Activated CD8-positive, alpha-beta T cell treated with anti-CD3 and anti-CD28 coated beads for 36 hours (primary cell): ENCODE measurements around the gene PTP4A1. TPM values are rescaled to one million over a fixed set of nuclear protein-coding genes. Genes with fewer than 3 reads are reported as not detected.

Experiments used
- ATAC-seq: fragments of 200-7000 bp; cut with Tn5 transposase; one replicate; pipeline ENCODE4 v1.10.0; 2021; ENCODE audit warnings: mild to moderate bottlenecking, moderate library complexity
- CTCF ChIA-PET: fragments of 350-600 bp; sonication (Branson Sonifier 250); formaldehyde crosslinking; loops from one replicate; lab custom pipeline; 2021; ENCODE audit warnings: antibody characterized with exemption; lab: Charles Lee
- POLR2A ChIA-PET: fragments of 350-600 bp; sonication (Branson Sonifier 250); formaldehyde crosslinking; loops from one replicate; lab custom pipeline; 2021; ENCODE audit warnings: antibody characterized with exemption; lab: Charles Lee
- DNase-seq: peaks from one replicate; pipeline ENCODE4 v3.0.0-alpha.2; 2020
- H3K27ac Mint-ChIP-seq: one replicate; pipeline ENCODE4 v1.8.0; 2021; ENCODE audit warnings: mild to moderate bottlenecking, mixed read lengths
- H3K27me3 Mint-ChIP-seq: one replicate; pipeline ENCODE4 v1.8.0; 2021; ENCODE audit warnings: mixed read lengths
- H3K36me3 Mint-ChIP-seq: one replicate; pipeline ENCODE4 v1.8.0; 2021; ENCODE audit warnings: low read depth, mixed read lengths
- H3K4me1 Mint-ChIP-seq: one replicate; pipeline ENCODE4 v1.8.0; 2021; ENCODE audit warnings: low read depth, mixed read lengths
- H3K4me3 Mint-ChIP-seq: one replicate; pipeline ENCODE4 v1.8.0; 2021; ENCODE audit warnings: mild to moderate bottlenecking, moderate library complexity, mixed read lengths
- H3K9me3 Mint-ChIP-seq: one replicate; pipeline ENCODE4 v1.8.0; 2021; ENCODE audit warnings: mixed read lengths
- CTCF ChIP-seq: fragments of 200-600 bp; IDR thresholded peaks from one replicate; pipeline ENCODE4 v1.8.0; 2022; ENCODE audit warnings: antibody characterized with exemption, mild to moderate bottlenecking
- intact Hi-C: fragments of 100-400 bp; cut with micrococcal nuclease; formaldehyde crosslinking; loops from one replicate; pipeline ENCODE4 v1.10.0; 2022
- total RNA-seq, 2 experiments: library from RNA; stranded (reverse); gene quantifications; one replicate each; pipeline ENCODE4 v1.2.3, GENCODE V29; 2021

The PTP4A1 gene
- total RNA-seq, 2 experiments from 2014 or later: 52.6 to 54.7 TPM

- no peak for TF ChIP-seq CTCF
- intact Hi-C loops: no loop called here
- Mint-ChIP-seq H3K36me3 (no peaks in the 10 kb centered on the region), H3K4me1 (no peaks in the 10 kb centered on the region), H3K9me3 (no peaks in the 10 kb centered on the region), H3K27me3 (peaks cover 5% of the 10 kb centered on the region), H3K4me3 (no peak overlapping the region), H3K27ac (no peak overlapping the region)
- no peak for DNase-seq
- no peak for ATAC-seq
- CTCF ChIA-PET: interaction anchor here (0.6 kb wide), 1 partner anchor 216 kb away, joined by 3 read pairs; no protein-coding TSS in a partner anchor
- POLR2A ChIA-PET: no interaction called here
Measured at GRCh38 chr6:63561288-63561687, 11.0 kb upstream of the PTP4A1 start.

GRCh38 chr6:63563235-63563634 lies 9.0 kb upstream of the PTP4A1 start:
- no peak for DNase-seq
- Mint-ChIP-seq H3K27ac (no peak overlapping the region), H3K36me3 (no peaks in the 10 kb centered on the region), H3K4me3 (no peak overlapping the region), H3K9me3 (no peaks in the 10 kb centered on the region), H3K27me3 (peaks cover 3% of the 10 kb centered on the region), H3K4me1 (no peaks in the 10 kb centered on the region)
- CTCF ChIA-PET: no interaction called here
- ATAC-seq: no peak
- intact Hi-C loops: no loop called here
- POLR2A ChIA-PET: no interaction called here
- no peak for TF ChIP-seq CTCF

- H3K27me3 Mint-ChIP-seq: no peaks in the 10 kb centered on the region
Measured at GRCh38 chr6:63565058-63565726, 7.1 kb upstream of the PTP4A1 start.

GRCh38 chr6:63565727-63566596 lies 6.3 kb upstream of the PTP4A1 start:
- intact Hi-C loops: no loop called here
- no peak overlapping the region for H3K27ac Mint-ChIP-seq
- H3K27me3 Mint-ChIP-seq: no peaks in the 10 kb centered on the region
- ChIA-PET CTCF (interaction anchor here (1.5 to 2.1 kb wide), 2 partner anchors 8 to 33 kb away, joined by 7 to 9 read pairs; no protein-coding TSS in a partner anchor), POLR2A (no interaction called here)
- ATAC-seq: no peak
- no peak for TF ChIP-seq CTCF
- H3K4me1 Mint-ChIP-seq: no peaks in the 10 kb centered on the region
- no peak overlapping the region for H3K4me3 Mint-ChIP-seq
- no peaks in the 10 kb centered on the region for H3K36me3 Mint-ChIP-seq
- no peak for DNase-seq
- no peaks in the 10 kb centered on the region for H3K9me3 Mint-ChIP-seq

More at GRCh38 chr6:63565058-63565726, 7.1 kb upstream of the PTP4A1 start:
- TF ChIP-seq CTCF: no peak
- H3K4me1 Mint-ChIP-seq: no peaks in the 10 kb centered on the region
- ATAC-seq (no peak), DNase-seq (no peak)
- intact Hi-C loops: no loop called here
- H3K4me3 Mint-ChIP-seq: no peak overlapping the region
- ChIA-PET CTCF (interaction anchor here (1.5 to 2.1 kb wide), 2 partner anchors 9 to 33 kb away, joined by 7 to 9 read pairs; no protein-coding TSS in a partner anchor), POLR2A (no interaction called here)
- no peak overlapping the region for H3K27ac Mint-ChIP-seq
- H3K9me3 Mint-ChIP-seq: no peaks in the 10 kb centered on the region
- no peaks in the 10 kb centered on the region for H3K36me3 Mint-ChIP-seq

GRCh38 chr6:63567966-63568365 lies 4.3 kb upstream of the PTP4A1 start:
- no peak for TF ChIP-seq CTCF
- Mint-ChIP-seq H3K9me3 (no peaks in the 10 kb centered on the region), H3K27ac (no peak overlapping the region), H3K4me1 (peaks cover 6% of the 10 kb centered on the region), H3K36me3 (no peaks in the 10 kb centered on the region), H3K4me3 (no peak overlapping the region), H3K27me3 (no peaks in the 10 kb centered on the region)
- DNase-seq (no peak), ATAC-seq (no peak)
- CTCF ChIA-PET: interaction anchor here (1.0 kb wide), 2 partner anchors 9 to 31 kb away, joined by 3 to 4 read pairs; no protein-coding TSS in a partner anchor
- intact Hi-C loops: no loop called here
- POLR2A ChIA-PET: no interaction called here
